WTC11 (cell line): Measurements from ENCODE around the gene CCP110. TPM values are rescaled to one million over a fixed set of nuclear protein-coding genes. Genes with fewer than 3 reads are reported as not detected.

ENCODE experiments used
- ATAC-seq: fragments of 200-7000 bp; cut with Tn5 transposase; 2 replicates; pipeline ENCODE4 v1.10.0; 2021; ENCODE audit warnings: mild to moderate bottlenecking, moderate library complexity
- CTCF ChIA-PET: fragments of 300-600 bp; sonication (Branson Sonifier 250); formaldehyde crosslinking; loops from one replicate; lab custom pipeline; 2021; ENCODE audit warnings: antibody characterized with exemption; lab: Charles Lee
- POLR2A ChIA-PET: fragments of 350-600 bp; sonication (Branson Sonifier 250); formaldehyde crosslinking; loops from one replicate; lab custom pipeline; 2021; ENCODE audit warnings: antibody characterized with exemption; lab: Charles Lee
- DNase-seq: peaks from one replicate; pipeline ENCODE4 v3.0.0; 2021; ENCODE audit warnings: low spot score
- H3K27ac Mint-ChIP-seq: 2 replicates; pipeline ENCODE4 v1.8.0; 2021; ENCODE audit warnings: mixed read lengths
- H3K27me3 Mint-ChIP-seq: 2 replicates; pipeline ENCODE4 v1.8.0; 2021; ENCODE audit warnings: low read depth, mild to moderate bottlenecking, moderate library complexity, mixed read lengths
- H3K36me3 Mint-ChIP-seq: 2 replicates; pipeline ENCODE4 v1.8.0; 2021; ENCODE audit warnings: mixed read lengths
- H3K4me1 Mint-ChIP-seq: 2 replicates; pipeline ENCODE4 v1.8.0; 2022; ENCODE audit warnings: mixed read lengths
- H3K4me3 Mint-ChIP-seq: 2 replicates; pipeline ENCODE4 v1.8.0; 2021; ENCODE audit warnings: mild to moderate bottlenecking, moderate library complexity, mixed read lengths
- H3K9me3 Mint-ChIP-seq: 2 replicates; pipeline ENCODE4 v1.8.0; 2021; ENCODE audit warnings: mixed read lengths
- E2F4 ChIP-seq: sonication (generic); formaldehyde crosslinking; IDR thresholded peaks from 2 replicates; pipeline ENCODE4 v1.8.1; 2022; ENCODE audit warnings: low read depth, mild to moderate bottlenecking, moderate library complexity, missing genetic modification reagents, borderline replicate concordance
- FOXP1 ChIP-seq: sonication (generic); formaldehyde crosslinking; IDR thresholded peaks from 2 replicates; pipeline ENCODE4 v1.8.0; 2022; ENCODE audit warnings: missing genetic modification reagents, mild to moderate bottlenecking, moderate library complexity, borderline replicate concordance
- GABPB1 ChIP-seq: sonication (generic); formaldehyde crosslinking; IDR thresholded peaks from 2 replicates; pipeline ENCODE4 v1.8.1; 2023; ENCODE audit warnings: mild to moderate bottlenecking, missing genetic modification reagents
- HMGXB4 ChIP-seq: sonication (generic); formaldehyde crosslinking; IDR thresholded peaks from 2 replicates; pipeline ENCODE4 v1.8.1; 2023; ENCODE audit warnings: mild to moderate bottlenecking, moderate library complexity, missing genetic modification reagents
- NR2C2 ChIP-seq: sonication (generic); formaldehyde crosslinking; IDR thresholded peaks from 2 replicates; pipeline ENCODE4 v1.8.0; 2022; ENCODE audit warnings: mild to moderate bottlenecking, missing genetic modification reagents
- NR3C1 ChIP-seq: sonication (generic); formaldehyde crosslinking; conservative IDR thresholded peaks from 2 replicates; pipeline ENCODE4 v1.8.1; 2023; ENCODE audit warnings: low read depth, mild to moderate bottlenecking, missing genetic modification reagents
- OVOL2 ChIP-seq: fragments of 250-450 bp; sonication (Bioruptor Pico); IDR thresholded peaks from 2 replicates; pipeline ENCODE4 v1.9.0; 2021; ENCODE audit warnings: mild to moderate bottlenecking, borderline replicate concordance
- RELA ChIP-seq: sonication (generic); formaldehyde crosslinking; IDR thresholded peaks from 2 replicates; pipeline ENCODE4 v1.8.1; 2022; ENCODE audit warnings: missing genetic modification reagents, mild to moderate bottlenecking, borderline replicate concordance
- RORB ChIP-seq: fragments of 250-450 bp; sonication (Bioruptor Pico); IDR thresholded peaks from 2 replicates; pipeline ENCODE4 v1.9.0; 2021; ENCODE audit warnings: mild to moderate bottlenecking
- SMAD4 ChIP-seq: sonication (generic); formaldehyde crosslinking; IDR thresholded peaks from 2 replicates; pipeline ENCODE4 v1.8.0; 2022; ENCODE audit warnings: mild to moderate bottlenecking, missing genetic modification reagents
- SP1 ChIP-seq: sonication (generic); formaldehyde crosslinking; conservative IDR thresholded peaks from 2 replicates; pipeline ENCODE4 v1.8.1; 2022; ENCODE audit warnings: missing genetic modification reagents
- USF2 ChIP-seq: sonication (generic); formaldehyde crosslinking; IDR thresholded peaks from 2 replicates; pipeline ENCODE4 v1.8.1; 2023; ENCODE audit warnings: mild to moderate bottlenecking, missing genetic modification reagents, moderate library complexity
- ZNF396 ChIP-seq: fragments of 250-450 bp; sonication (Bioruptor Pico); IDR thresholded peaks from 2 replicates; pipeline ENCODE4 v1.8.0; 2021; ENCODE audit warnings: mild to moderate bottlenecking, moderate library complexity, borderline replicate concordance
- ZNF416 ChIP-seq: fragments of 250-450 bp; sonication (Bioruptor Pico); IDR thresholded peaks from 2 replicates; pipeline ENCODE4 v1.9.0; 2021; ENCODE audit warnings: mild to moderate bottlenecking, inconsistent platforms
- total RNA-seq: library from RNA; stranded (reverse); gene quantifications from 3 replicates; pipeline ENCODE4 v1.2.3, GENCODE V29; 2021
- TF ChIP-seq, protein P1 (sequence below): sonication (generic); formaldehyde crosslinking; IDR thresholded peaks from 2 replicates; pipeline ENCODE4 v1.8.0; 2023; ENCODE audit warnings: missing genetic modification reagents
- TF ChIP-seq, protein P2 (sequence below): sonication (generic); formaldehyde crosslinking; IDR thresholded peaks from 2 replicates; pipeline ENCODE4 v1.8.0; 2022; ENCODE audit warnings: mild to moderate bottlenecking, missing genetic modification reagents
- TF ChIP-seq, protein P3 (sequence below): sonication (generic); formaldehyde crosslinking; IDR thresholded peaks from 2 replicates; pipeline ENCODE4 v1.8.0; 2022; ENCODE audit warnings: mild to moderate bottlenecking, missing genetic modification reagents
- TF ChIP-seq, protein P4 (sequence below): sonication (generic); formaldehyde crosslinking; IDR thresholded peaks from 2 replicates; pipeline ENCODE4 v1.8.1; 2022; ENCODE audit warnings: low read depth, missing genetic modification reagents, borderline replicate concordance
- TF ChIP-seq, protein P5 (sequence below): fragments of 250-450 bp; sonication (Bioruptor Pico); IDR thresholded peaks from 2 replicates; pipeline ENCODE4 v1.9.0; 2021; ENCODE audit warnings: mild to moderate bottlenecking

Gene CCP110
- total RNA-seq, 1 experiment from 2014 or later, result 23.9 TPM

- ATAC-seq, result no peak
- DNase-seq, result no peak
- H3K27me3 Mint-ChIP-seq, result no peaks in the 10 kb centered on the region
- ChIA-PET CTCF (interaction anchor here (0.6 to 1.6 kb wide), 4 partner anchors 23 to 104 kb away, joined by 3 to 6 read pairs (median 4); partner anchors contain the start of gene VPS35L), POLR2A (no interaction called here)
- H3K4me3 Mint-ChIP-seq, result no peak overlapping the region
- H3K27ac Mint-ChIP-seq, result no peak overlapping the region
- peaks cover 7% of the 10 kb centered on the region; the same call in 1 of the 2 replicates for H3K4me1 Mint-ChIP-seq
- peaks cover 8% of the 10 kb centered on the region; the same call in 1 of the 2 replicates for H3K9me3 Mint-ChIP-seq
- H3K36me3 Mint-ChIP-seq, result no peaks in the 10 kb centered on the region
- TF ChIP-seq, protein P1, sequence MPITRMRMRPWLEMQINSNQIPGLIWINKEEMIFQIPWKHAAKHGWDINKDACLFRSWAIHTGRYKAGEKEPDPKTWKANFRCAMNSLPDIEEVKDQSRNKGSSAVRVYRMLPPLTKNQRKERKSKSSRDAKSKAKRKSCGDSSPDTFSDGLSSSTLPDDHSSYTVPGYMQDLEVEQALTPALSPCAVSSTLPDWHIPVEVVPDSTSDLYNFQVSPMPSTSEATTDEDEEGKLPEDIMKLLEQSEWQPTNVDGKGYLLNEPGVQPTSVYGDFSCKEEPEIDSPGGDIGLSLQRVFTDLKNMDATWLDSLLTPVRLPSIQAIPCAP (CRISPR knock-in tag), result no peak
- TF ChIP-seq ZNF396 (CRISPR knock-in tag) (no peak), HMGXB4 (no peak), OVOL2 (CRISPR knock-in tag) (no peak), FOXP1 (CRISPR knock-in tag) (no peak), NR3C1 (CRISPR knock-in tag) (no peak), ZNF416 (CRISPR knock-in tag) (no peak), GABPB1 (CRISPR knock-in tag) (no peak), RORB (CRISPR knock-in tag) (no peak), NR2C2 (no peak), RELA (no peak), USF2 (CRISPR knock-in tag) (no peak)
- TF ChIP-seq, protein P2, sequence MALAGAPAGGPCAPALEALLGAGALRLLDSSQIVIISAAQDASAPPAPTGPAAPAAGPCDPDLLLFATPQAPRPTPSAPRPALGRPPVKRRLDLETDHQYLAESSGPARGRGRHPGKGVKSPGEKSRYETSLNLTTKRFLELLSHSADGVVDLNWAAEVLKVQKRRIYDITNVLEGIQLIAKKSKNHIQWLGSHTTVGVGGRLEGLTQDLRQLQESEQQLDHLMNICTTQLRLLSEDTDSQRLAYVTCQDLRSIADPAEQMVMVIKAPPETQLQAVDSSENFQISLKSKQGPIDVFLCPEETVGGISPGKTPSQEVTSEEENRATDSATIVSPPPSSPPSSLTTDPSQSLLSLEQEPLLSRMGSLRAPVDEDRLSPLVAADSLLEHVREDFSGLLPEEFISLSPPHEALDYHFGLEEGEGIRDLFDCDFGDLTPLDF, result no peak
- TF ChIP-seq, protein P3, sequence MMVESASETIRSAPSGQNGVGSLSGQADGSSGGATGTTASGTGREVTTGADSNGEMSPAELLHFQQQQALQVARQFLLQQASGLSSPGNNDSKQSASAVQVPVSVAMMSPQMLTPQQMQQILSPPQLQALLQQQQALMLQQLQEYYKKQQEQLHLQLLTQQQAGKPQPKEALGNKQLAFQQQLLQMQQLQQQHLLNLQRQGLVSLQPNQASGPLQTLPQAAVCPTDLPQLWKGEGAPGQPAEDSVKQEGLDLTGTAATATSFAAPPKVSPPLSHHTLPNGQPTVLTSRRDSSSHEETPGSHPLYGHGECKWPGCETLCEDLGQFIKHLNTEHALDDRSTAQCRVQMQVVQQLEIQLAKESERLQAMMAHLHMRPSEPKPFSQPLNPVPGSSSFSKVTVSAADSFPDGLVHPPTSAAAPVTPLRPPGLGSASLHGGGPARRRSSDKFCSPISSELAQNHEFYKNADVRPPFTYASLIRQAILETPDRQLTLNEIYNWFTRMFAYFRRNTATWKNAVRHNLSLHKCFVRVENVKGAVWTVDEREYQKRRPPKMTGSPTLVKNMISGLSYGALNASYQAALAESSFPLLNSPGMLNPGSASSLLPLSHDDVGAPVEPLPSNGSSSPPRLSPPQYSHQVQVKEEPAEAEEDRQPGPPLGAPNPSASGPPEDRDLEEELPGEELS (CRISPR knock-in tag), result no peak
These were observed 44.4 kb upstream of the CCP110 start for GRCh38 chr16:19479302-19479721.

DNA sequence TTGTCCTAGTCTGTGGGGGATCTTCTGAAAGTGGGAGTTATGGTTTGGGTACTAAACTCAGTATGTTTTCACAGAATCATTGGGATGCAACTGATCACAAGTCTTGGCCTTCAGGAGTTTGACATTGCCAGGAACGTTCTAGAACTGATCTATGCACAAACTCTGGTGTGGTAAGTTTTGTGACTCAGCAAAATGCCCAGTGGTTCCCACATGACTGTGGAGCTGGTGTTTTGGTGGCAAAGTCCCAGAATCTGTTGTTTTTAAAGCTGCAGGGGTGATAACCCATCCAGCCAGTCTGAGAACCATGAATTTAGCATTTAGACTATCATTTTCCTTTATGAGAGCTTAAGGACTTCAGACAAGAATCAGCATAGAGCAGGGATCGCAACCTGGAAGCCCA is 42.4 kb upstream of the CCP110 start:
- DNase-seq, result no peak
- no peak for ATAC-seq
- Mint-ChIP-seq H3K27me3 (0 out of 2 replicates have a peak, but pooled peaks cover 6% of the 10 kb centered on the region), H3K4me1 (0 out of 2 replicates have a peak, but pooled peaks cover 11% of the 10 kb centered on the region), H3K27ac (no peak overlapping the region), H3K36me3 (0 out of 2 replicates have a peak, but pooled peaks cover 5% of the 10 kb centered on the region), H3K9me3 (peaks cover 8% of the 10 kb centered on the region; the same call in 1 of the 2 replicates), H3K4me3 (no peak overlapping the region)
- CTCF ChIA-PET, result no interaction called here
- POLR2A ChIA-PET, result no interaction called here
- TF ChIP-seq, protein P4, sequence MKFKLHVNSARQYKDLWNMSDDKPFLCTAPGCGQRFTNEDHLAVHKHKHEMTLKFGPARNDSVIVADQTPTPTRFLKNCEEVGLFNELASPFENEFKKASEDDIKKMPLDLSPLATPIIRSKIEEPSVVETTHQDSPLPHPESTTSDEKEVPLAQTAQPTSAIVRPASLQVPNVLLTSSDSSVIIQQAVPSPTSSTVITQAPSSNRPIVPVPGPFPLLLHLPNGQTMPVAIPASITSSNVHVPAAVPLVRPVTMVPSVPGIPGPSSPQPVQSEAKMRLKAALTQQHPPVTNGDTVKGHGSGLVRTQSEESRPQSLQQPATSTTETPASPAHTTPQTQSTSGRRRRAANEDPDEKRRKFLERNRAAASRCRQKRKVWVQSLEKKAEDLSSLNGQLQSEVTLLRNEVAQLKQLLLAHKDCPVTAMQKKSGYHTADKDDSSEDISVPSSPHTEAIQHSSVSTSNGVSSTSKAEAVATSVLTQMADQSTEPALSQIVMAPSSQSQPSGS, result no peak
- TF ChIP-seq SP1 (CRISPR knock-in tag) (no peak), E2F4 (CRISPR knock-in tag) (no peak), SMAD4 (CRISPR knock-in tag) (no peak), GABPB1 (CRISPR knock-in tag) (no peak)
- TF ChIP-seq, protein P5, sequence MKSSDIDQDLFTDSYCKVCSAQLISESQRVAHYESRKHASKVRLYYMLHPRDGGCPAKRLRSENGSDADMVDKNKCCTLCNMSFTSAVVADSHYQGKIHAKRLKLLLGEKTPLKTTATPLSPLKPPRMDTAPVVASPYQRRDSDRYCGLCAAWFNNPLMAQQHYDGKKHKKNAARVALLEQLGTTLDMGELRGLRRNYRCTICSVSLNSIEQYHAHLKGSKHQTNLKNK (CRISPR knock-in tag), result no peak
